BJ (cell line): ENCODE results near the gene ANO6. TPM values are rescaled to one million over a fixed set of nuclear protein-coding genes. Genes with fewer than 3 reads are reported as not detected.

Experiments
- CTCF ChIA-PET: fragments of 350-600 bp; formaldehyde crosslinking; extraction: SDS; loops from one replicate; lab custom pipeline; 2021; ENCODE audit warnings: antibody characterized with exemption, inconsistent platforms; lab: Yijun Ruan, JAX
- POLR2A ChIA-PET: fragments of 300-600 bp; sonication (Branson Sonifier 250); formaldehyde crosslinking; extraction: SDS; loops from one replicate; lab custom pipeline; 2021; ENCODE audit warnings: antibody characterized with exemption; lab: Charles Lee
- DNase-seq: peaks from one replicate; pipeline ENCODE4 v3.0.0-alpha.2; 2011; ENCODE audit warnings: low read depth
- H3K27me3 ChIP-seq: 2 replicates; pipeline ENCODE4 v1.6.0; 2011; ENCODE audit warnings: low read length; ENCODE audit not compliant: control insufficient read depth, insufficient read depth
- H3K36me3 ChIP-seq: 2 replicates; pipeline ENCODE4 v1.5.1; 2011; ENCODE audit warnings: low read length; ENCODE audit not compliant: control insufficient read depth, insufficient read depth
- H3K4me3 ChIP-seq: 2 replicates; pipeline ENCODE4 v1.5.1; 2011; ENCODE audit warnings: low read depth, mild to moderate bottlenecking, control low read depth, low read length
- polyA plus RNA-seq: library from polyadenylated mRNA; depleted of rRNA; stranded (reverse); fragments of >200 nt; gene quantifications from 2 replicates; pipeline ENCODE4 v1.2.3, GENCODE V29; 2011
- TF ChIP-seq, protein P1 (sequence below): IDR thresholded peaks from 2 replicates; pipeline ENCODE4 v1.5.1; 2011; ENCODE audit warnings: low read depth, mild to moderate bottlenecking, control low read depth, inconsistent platforms, low read length, moderate library complexity; ENCODE audit not compliant: insufficient read depth

The ANO6 gene
- polyA plus RNA-seq, 1 experiment = 45.8 TPM

DNA sequence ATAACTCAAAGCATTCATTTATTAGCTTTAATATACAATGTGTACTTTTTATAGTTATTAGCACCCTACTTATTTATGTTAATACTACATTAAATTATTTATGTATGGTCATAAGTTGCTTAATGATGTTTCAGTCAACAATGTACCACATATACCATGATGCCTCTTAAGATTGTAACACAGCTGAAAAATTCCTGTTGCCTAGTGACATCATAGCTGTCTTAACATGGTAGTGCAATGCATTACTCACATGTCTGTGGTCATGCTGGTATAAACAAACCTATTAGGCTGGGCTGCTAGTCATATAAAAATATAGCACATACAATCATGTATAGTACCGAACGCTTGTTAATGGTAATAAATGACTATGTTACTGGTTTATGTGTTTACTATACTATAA, 120.4 kb downstream of the ANO6 start:
- TF ChIP-seq, protein P1, sequence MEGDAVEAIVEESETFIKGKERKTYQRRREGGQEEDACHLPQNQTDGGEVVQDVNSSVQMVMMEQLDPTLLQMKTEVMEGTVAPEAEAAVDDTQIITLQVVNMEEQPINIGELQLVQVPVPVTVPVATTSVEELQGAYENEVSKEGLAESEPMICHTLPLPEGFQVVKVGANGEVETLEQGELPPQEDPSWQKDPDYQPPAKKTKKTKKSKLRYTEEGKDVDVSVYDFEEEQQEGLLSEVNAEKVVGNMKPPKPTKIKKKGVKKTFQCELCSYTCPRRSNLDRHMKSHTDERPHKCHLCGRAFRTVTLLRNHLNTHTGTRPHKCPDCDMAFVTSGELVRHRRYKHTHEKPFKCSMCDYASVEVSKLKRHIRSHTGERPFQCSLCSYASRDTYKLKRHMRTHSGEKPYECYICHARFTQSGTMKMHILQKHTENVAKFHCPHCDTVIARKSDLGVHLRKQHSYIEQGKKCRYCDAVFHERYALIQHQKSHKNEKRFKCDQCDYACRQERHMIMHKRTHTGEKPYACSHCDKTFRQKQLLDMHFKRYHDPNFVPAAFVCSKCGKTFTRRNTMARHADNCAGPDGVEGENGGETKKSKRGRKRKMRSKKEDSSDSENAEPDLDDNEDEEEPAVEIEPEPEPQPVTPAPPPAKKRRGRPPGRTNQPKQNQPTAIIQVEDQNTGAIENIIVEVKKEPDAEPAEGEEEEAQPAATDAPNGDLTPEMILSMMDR = no peak
- no peaks in the 10 kb centered on the region for H3K27me3 ChIP-seq
- DNase-seq = peak; percentile 64
- H3K36me3 ChIP-seq = peaks cover 1% of the 10 kb centered on the region; the same call in 1 of the 2 replicates
- ChIA-PET POLR2A (interaction anchor here (1.1 kb wide), 1 partner anchor 27 kb away, joined by 3 read pairs; no protein-coding TSS in a partner anchor), CTCF (interaction anchor here (0.8 to 1.6 kb wide), 4 partner anchors 11 to 121 kb away, joined by 3 to 6 read pairs (median 5); partner anchors contain the start of gene ANO6)
- H3K4me3 ChIP-seq = no peak overlapping the region

DNA sequence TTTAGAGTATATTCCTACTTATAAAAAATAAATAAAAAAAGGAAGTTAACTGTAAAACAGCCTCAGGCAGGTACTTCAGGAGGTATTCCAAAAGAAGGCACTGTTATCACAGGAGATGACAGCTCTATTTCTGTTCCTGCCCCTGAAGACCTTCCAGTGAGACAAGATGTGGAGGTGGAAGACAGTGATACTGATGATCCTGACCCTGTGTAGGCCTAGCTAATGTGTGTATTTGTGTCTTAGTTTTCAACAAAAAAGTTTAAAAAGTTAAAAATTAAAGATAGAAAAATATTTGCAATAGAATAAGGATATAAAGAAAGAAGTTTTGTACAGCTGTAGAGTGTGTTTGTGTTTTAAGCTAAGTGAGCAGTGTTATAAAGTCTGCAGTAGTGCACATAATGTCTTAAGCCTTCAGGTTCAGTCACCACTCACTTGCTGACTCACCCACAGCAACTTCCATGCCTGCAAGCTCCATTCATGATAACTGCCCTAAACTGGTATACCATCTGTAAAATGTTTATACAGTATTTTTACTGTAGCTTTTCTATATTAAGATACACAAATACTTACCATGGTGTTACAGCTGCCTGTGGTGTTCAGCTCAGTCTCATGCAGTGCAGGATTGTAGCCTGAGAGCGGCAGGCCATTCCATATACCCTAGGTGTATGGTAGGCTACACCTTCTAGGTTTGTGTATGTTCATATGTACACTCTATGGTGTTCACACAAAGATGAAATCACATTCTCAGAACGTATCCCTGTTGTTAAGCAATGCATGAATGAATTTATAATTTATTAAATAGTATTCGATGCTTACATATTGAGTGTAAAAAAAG, 121.1 kb downstream of the ANO6 start:
- POLR2A ChIA-PET = no interaction called here
- Histone ChIP-seq H3K27me3 (no peaks in the 10 kb centered on the region), H3K36me3 (0 out of 2 replicates have a peak, but pooled peaks cover 1% of the 10 kb centered on the region), H3K4me3 (no peak overlapping the region)
- TF ChIP-seq, protein P1 = 0 out of 2 replicates have a peak, but pooled peaks have one; percentile 11
- peak; percentile 62 for DNase-seq
- CTCF ChIA-PET = interaction anchor here (0.9 to 1.6 kb wide), 3 partner anchors 12 to 121 kb away, joined by 3 to 6 read pairs (median 6); partner anchors contain the start of gene ANO6

DNA sequence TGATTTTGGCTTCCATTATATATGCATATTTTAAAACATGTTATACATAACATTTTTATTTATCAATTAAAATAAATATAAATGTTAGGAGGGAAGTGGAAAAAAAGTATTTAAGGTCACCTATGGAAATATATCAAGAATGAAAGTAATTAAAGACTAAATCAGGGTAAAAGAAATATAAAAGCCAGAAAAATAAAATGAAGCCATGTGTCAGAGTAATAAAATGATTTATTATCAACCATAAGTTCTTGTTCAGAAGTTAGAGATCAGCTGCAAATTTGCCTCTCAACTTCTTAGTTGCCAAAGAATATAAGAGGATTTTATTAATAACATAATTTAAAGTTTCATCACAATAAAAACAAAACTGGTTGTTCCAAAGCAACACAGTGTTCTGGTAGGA, 121.9 kb downstream of the ANO6 start:
- TF ChIP-seq, protein P1 = no peak
- no peaks in the 10 kb centered on the region for H3K27me3 ChIP-seq
- H3K36me3 ChIP-seq = 0 out of 2 replicates have a peak, but pooled peaks cover 1% of the 10 kb centered on the region
- no peak for DNase-seq
- CTCF ChIA-PET = no interaction called here
- H3K4me3 ChIP-seq = no peak overlapping the region
- POLR2A ChIA-PET = interaction anchor here (0.7 kb wide), 1 partner anchor 637 kb away, joined by 3 read pairs; no protein-coding TSS in a partner anchor

DNA sequence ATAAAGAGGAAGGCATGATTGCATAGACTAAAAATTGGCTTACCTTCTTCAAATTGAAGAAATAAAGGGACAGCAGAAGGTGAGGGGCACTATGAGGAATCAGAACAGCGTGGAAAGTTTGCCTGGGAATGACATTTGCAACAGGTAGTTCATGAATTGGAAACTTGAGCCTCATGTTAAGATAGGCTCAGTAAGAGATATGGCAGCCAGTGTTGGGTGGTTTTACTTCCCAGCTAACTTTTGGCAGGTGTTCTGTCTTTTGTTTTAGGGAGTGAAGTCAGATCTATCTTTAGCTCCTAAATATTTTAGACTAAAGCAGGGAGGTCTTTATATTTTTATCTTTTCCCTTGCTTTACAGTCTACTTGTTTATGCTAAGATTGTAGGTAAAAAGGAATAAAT, 122.4 kb downstream of the ANO6 start:
- H3K36me3 ChIP-seq = 0 out of 2 replicates have a peak, but pooled peaks cover 1% of the 10 kb centered on the region
- H3K27me3 ChIP-seq = no peaks in the 10 kb centered on the region
- ChIA-PET CTCF (interaction anchor here (0.8 to 1.7 kb wide), 2 partner anchors 11 to 123 kb away, joined by 4 to 6 read pairs; partner anchors contain the start of gene ANO6), POLR2A (interaction anchor here (0.7 kb wide), 1 partner anchor 637 kb away, joined by 3 read pairs; no protein-coding TSS in a partner anchor)
- no peak overlapping the region for H3K4me3 ChIP-seq
- no peak for DNase-seq
- TF ChIP-seq, protein P1 = no peak

DNA sequence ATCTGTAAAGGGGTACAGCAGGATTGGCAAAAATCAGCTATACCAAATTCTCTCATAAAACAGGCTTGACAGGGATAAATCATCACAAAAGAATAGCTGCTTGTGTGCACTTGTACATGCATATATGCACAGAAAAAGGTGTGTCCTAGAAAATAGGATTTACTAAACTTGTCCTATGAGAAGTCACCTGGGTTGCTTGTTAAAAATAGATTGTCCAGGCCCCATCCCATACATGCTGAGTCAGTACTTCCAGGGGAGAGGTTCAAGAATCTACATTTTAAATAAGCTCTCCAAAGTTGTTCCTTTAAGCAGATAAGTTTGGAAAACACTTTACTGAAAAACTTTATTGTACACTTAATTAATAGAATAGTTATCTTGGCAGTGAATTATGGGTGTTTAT, 123.1 kb downstream of the ANO6 start:
- CTCF ChIA-PET = interaction anchor here (0.8 to 1.7 kb wide), 2 partner anchors 12 to 124 kb away, joined by 4 to 6 read pairs; partner anchors contain the start of gene ANO6
- TF ChIP-seq, protein P1 = no peak
- DNase-seq = no peak
- POLR2A ChIA-PET = no interaction called here
- 0 out of 2 replicates have a peak, but pooled peaks cover 1% of the 10 kb centered on the region for H3K36me3 ChIP-seq
- H3K4me3 ChIP-seq = no peak overlapping the region
- no peaks in the 10 kb centered on the region for H3K27me3 ChIP-seq
